Activated CD8-positive, alpha-beta memory T cell treated with anti-CD3 and anti-CD28 coated beads, Interleukin-2, amount 50 U/mL, for 24 hours (primary cell): ENCODE results near the gene NDUFV2.
"Not testable (repeated sequence)": the region's sequence is repeated elsewhere in the genome, so short reads cannot be mapped to it uniquely, and the experiment has no call there.

ENCODE experiments used
- DNase-seq: peaks from one replicate; pipeline ENCODE4 v3.0.0-alpha.2; 2020; ENCODE audit errors: extremely low read depth

Gene NDUFV2

GRCh38 chr18:9091066-9091476 is 11.4 kb upstream of the NDUFV2 start:
- DNase-seq: no peak

DNA sequence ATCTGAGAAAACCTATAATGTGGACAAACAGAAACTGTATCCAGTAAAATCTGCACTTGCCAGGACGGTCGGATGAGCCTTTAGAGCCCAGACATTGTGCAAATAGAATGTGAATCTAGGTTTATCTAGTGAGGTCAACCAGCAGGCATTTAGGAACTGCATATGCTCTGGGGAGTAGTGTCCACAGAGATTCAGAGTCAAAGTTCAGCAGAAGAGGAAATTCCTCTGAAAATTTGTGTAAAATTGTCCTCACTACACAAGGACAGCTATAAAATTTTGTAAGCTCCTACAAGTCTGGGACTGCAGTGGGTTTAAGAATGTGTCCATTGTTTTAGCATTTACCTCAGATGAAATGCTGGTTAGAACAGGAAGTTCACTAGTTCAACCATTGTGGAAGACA is 9.8 kb upstream of the NDUFV2 start:
- DNase-seq: no peak

DNA sequence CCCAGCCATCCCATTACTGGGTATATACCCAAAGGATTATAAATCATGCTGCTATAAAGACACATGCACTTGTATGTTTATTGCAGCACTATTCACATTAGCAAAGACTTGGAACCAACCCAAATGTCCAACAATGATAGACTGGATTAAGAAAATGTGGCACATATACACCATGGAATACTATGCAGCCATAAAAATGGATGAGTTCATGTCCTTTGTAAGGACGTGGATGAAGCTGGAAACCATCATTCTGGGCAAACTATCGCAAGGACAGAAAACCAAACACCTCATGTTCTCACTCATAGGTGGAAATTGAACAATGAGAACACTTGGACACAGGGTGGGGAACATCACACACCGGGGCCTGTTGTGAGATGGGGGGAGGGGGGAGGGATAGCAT is 9.4 kb upstream of the NDUFV2 start:
- DNase-seq: not testable (repeated sequence)

- DNase-seq: no peak
Observed at GRCh38 chr18:9094307-9095226, 7.9 kb upstream of the NDUFV2 start.

- DNase-seq: no peak
Observed at GRCh38 chr18:9095297-9096006, 7.0 kb upstream of the NDUFV2 start.

GRCh38 chr18:9096007-9096371 is 6.5 kb upstream of the NDUFV2 start:
- no peak for DNase-seq

- DNase-seq: no peak
Observed at GRCh38 chr18:9096685-9097084, 5.8 kb upstream of the NDUFV2 start.

DNA sequence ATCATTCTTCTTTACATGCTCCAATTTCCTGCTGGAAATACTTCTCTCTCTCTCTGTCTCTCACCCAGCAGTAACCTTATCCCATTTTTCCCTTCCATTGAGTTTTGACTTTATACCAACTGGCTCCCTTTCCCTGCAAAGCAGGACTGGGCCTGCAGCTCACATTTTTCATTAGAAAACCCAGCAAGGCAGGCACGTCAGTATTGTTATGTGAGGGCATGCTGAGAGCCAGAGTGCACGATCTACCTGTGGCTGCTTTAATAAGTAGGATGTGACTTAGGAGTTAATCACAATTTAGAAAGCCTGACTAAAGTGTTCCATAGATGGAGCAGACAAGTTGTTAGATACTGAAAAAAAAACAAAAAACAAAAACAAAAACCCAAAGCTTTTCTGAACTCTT is 5.2 kb upstream of the NDUFV2 start:
- no peak for DNase-seq

DNA sequence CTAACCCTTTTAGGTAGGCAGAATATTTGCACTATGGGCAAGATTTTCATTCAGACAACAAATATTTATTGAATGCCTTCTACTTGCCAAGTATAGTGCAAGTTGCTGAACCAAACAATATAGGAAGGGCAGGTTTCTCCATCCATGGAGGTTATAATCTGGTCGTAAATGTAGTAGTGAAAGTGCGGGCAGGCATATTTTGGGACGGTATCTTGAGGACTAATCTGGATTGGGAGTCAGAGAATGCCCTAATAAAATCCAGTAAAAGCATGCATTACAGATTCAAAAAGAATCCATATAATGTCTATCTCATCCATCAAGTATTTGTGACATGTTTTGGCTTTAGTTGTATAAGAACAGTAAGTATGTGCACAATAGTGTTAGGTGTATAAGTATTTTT is 1.7 kb upstream of the NDUFV2 start:
- DNase-seq: no peak

DNA sequence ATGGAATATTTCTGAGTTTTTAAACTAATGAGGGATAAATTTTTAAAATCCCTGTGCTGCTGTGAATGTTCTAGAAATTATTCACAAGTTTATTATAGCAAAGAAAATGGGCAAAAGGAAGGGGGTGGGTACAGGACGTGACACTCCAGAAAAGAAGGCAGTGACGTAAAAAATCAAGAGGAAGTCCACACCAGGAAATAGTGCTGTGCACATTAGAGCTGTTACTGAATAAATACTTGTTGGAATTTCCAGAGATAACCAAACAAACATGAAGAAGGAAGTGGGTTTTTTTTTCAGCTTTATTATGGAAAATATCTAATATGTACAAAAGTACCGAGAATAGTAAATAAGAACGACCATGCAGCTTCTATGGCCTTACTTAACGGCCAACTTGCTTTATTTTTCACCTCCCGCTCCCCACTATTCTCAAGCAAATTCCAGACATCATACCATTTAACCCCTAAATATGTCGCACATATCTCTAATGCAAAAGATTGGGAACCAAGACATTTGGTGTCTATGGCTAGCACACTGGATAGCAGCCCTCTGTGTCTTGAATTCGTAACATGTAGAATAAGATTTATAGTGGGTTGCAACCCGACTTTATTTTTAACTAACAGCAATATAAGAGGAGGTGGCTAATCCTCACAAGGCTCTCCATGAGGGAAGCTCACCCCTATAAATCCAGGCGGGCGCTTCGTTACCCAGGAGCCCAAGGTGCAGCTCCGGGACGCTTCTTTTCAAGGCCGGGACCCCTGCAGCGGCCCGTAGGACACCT is 580 bp upstream of the NDUFV2 start:
- DNase-seq: no peak

GRCh38 chr18:9103376-9103873 is 926 bp downstream of the NDUFV2 start:
- DNase-seq: no peak

DNA sequence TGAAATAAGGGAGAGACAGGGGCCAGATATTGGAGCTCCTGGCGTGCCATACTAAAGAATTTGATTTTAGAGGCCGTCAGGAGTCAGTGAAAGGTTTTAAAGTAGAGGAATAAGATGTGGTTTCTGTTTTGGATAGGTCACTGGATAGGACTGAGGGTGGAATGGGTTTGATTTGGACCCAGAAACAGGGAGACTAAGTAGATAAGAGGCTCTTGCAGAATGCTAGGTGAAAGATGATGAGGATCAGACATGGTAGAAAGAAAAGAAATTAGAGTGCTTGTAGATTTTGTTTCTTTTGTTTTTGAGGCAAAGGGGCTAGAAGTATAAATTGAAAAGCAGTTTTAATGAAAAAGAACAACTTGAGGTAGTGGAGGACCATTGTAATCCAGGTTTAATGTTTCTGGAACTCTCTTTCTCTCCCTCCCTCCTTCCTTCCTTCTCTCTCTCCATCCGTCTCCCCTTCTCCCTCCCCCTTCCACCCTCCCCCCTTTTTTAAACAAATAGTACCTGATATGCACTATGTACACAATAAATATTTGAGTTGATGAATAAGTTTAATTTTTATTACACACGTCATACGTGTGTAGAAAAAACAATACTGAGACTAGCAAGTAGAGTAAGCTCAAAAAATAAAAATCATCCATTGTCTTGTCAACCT is 1.9 kb downstream of the NDUFV2 start:
- no peak for DNase-seq

DNA sequence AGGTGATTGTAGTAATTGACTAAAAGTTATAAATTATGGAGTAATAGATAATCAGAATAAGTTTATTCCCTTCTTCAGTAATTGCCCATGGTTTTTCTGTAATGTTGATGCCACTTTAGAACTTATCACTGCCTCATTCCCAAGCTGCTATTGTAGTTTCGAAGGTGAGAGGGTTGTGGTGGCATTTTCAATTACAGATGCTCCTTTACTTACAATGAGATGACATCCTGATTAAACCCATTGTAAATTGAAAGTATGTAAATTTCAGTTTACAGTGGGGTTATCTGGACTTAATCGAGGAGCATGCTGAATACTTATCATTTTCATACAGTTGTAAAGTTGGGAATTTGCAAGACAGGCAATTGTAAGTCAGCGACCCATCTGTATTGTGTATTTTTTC is 2.9 kb downstream of the NDUFV2 start:
- DNase-seq: no peak

DNA sequence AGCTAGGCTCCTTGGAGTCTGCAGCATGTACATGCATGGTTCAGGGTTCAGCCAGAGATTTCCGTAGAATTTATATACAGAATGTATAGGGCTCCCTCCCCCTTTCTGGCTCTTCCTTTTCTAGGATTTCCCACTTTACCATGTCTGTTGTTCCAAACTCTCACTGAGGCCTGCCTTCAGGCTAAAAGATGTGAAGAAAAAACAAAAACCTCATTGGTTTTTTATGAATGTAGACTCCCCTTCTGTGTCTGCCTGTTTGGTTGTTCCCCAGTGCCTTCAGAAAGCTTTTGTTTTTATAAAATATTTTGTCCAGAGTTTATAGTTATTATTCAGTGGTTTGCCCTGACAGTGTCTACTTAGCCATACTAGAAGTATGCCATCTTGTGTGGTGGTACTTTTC is 3.6 kb downstream of the NDUFV2 start:
- DNase-seq: no peak

DNA sequence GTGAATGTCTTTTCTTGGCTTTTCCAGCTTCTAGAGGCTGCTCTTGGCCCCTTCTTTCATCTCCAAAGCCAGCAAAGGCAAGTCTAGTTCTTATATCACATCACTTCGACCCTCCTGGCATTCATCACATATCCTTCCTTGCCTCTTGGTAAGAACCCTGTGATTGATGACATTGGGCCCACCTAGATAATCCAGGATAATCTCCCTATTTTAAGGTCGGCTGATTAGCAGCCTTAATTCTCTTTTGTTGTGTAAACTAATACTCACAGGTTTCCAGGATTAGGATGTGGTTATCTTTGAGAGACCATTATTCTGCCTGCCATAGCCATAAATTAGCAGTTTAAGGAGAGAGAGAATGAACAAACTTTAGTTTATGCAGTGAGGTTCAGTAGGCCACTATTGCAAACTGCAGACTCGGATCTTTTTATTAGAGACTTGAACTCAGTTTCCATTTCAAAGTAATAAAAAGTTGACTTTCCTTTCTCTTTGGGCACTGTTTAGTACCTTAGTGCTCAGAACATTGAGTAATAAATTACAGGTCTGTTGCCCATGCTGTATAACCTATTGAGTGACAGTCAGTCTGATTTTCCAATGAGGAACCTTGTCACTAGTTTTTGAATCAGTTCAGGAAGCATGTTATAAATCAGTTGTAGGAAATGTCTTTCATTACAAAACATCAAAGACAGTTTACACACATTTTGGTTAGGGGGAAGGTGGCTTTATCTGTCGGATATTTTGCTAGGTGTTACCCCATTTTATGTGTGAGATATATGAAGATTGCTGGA is 4.5 kb downstream of the NDUFV2 start:
- DNase-seq: no peak

DNA sequence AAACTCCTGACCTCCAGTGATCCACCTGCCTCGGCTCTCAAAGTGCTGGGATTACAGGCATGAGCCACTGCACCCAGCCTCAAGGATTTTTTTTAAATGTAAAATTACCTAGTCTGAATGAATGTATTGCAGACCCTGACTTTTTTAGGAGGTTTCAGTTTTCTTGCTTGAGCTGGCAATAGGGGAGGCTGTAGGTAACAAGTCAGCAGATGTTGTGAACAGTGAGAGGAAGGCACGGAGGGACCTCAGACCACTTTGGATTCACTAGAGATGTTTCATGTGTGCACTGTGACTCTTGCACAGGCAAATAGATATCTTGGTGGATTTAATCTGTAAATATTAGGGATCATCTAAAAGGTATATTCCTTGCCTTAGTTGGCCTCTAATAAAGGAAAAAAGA is 6.4 kb downstream of the NDUFV2 start:
- no peak for DNase-seq

GRCh38 chr18:9109523-9109922 is 7.0 kb downstream of the NDUFV2 start:
- no peak for DNase-seq

DNA sequence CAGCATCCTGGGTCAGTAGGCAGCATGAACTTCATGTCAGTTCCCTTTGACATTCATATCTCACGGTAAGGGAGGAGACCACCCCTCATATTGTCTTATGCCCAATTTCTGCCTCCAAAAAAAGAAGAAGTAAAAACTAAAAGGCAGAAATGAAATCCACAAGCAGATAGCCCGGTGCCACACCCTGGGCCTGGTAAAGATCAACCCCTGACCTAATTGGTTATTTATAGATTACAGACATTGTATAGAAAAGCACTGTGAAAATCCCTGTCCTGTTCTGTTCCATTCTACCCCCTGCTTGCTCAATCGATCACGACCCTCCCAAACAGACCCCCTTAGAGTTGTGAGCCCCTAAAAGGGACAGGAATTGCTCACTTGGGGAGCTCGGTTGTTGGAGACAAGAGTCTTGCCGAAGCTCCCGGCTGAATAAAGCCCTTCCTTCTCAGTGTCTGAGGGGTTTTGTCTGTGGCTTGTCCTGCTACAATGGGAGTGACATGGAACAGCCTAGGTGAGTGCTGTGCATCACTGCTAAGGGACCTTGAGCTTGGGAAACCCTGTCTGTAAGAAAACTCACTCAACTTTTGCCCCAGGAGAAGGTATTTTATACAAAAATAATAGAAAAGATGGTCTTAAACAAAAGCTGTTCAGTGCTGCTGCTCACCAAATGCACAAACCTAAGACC is 11.1 kb downstream of the NDUFV2 start:
- DNase-seq: no peak

DNA sequence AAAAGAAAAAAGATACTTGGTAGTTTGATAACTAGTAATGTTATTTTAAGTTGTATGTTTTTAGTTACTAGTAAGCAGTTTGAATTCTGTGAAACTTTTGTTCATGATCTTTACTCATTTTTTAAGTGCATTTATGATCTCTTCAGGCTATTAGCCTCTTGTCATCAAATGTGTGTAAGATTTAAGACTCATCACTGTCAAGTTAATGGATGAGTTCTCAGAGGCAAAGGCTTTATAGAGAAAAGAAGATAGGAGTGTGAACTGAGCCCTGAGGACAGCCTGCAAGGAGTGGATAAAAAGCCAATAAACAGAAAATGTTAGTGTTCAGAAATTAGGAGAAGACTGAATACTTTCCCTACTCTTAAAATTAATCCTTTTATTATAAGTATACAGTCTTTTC is 13.5 kb downstream of the NDUFV2 start:
- DNase-seq: no peak
